ENCODE data around the gene ZFP2. TPM values are rescaled to one million over a fixed set of nuclear protein-coding genes. Genes with fewer than 3 reads are reported as not detected.
A peak's percentile ranks its signal among the peaks of the same experiment; 100 is the strongest.

The ZFP2 gene
- total and polyA plus RNA-seq, 2 of the 13 experiments (the other 11 are each of a cell fraction or from before 2014, with no cell fraction given): 0.27 to 0.42 TPM

GRCh38 chr5:178931846-178932760 lies 36.4 kb downstream of the ZFP2 start:
- H4K20me1 ChIP-seq (ENCODE audit: insufficient read depth, low read length): no peaks in the 10 kb centered on the region
- BruUV-seq (replicated peaks): no TSS peak
- H3K9me3 ChIP-seq (ENCODE audit: low read length): peaks cover 99% of the 10 kb centered on the region
- no peaks in the 10 kb centered on the region for H3K79me2 ChIP-seq (ENCODE audit: insufficient read depth, low read length)
- H3K4me3 ChIP-seq (replicated peaks in 1 of 3; ENCODE audit: insufficient read depth in 1 of 3, low read depth in 2 of 3, low read length in 3 of 3): no peak overlapping the region
- H3K9ac ChIP-seq (ENCODE audit: insufficient read depth, low read depth, low read length): no peak overlapping the region
- intact Hi-C loops (cut with micrococcal nuclease; ENCODE audit: unreplicated experiment): no loop called here
- H3K36me3 ChIP-seq (replicated peaks in 1 of 2; ENCODE audit: control insufficient read depth in 1 of 2, insufficient read depth in 2 of 2, low read length in 2 of 2): no peaks in the 10 kb centered on the region
- H3K27ac ChIP-seq (ENCODE audit: extremely low read length, insufficient read depth, low read length): no peak overlapping the region
- no peak overlapping the region for H2AFZ ChIP-seq (ENCODE audit: low read length)
- in situ Hi-C loops (cut with HindIII; ENCODE audit: extremely low pct_ligation_motif_present, low pct_unique_long_range_greater_than_20kb): no loop called here
- no peaks in the 10 kb centered on the region for H3K4me1 ChIP-seq (ENCODE audit: insufficient read depth, low read length)
- 64% methylated on average over 11 of the region's 11 CpGs for WGBS (ENCODE audit: low lambda C conversion rate)
- POLR2A ChIA-PET: no interaction called here
- no peak for FAIRE-seq
- TF ChIP-seq ZNF274 (CRISPR knock-in tag; IDR thresholded peaks at IDR 0.05) (peak; percentile 74; the same call in 1 of the 2 replicates), IRF2 (CRISPR knock-in tag; IDR thresholded peaks at IDR 0.05) (no peak)
- CTCF ChIA-PET (ENCODE audit: low intra/inter-chr PET ratio, low total read pairs): no interaction called here
- no peaks in the 10 kb centered on the region for H3K27me3 ChIP-seq (ENCODE audit: control insufficient read depth in 1 of 2, insufficient read depth in 2 of 2, low read length in 2 of 2)
- no peak overlapping the region for H3K4me2 ChIP-seq (ENCODE audit: low read depth, low read length)
- ATAC-seq: no peak
- DNase-seq (ENCODE audit: low spot score): no peak

GRCh38 chr5:178940569-178941360 lies 45.1 kb downstream of the ZFP2 start, which contains the start of gene ZNF454:
ZNF454 (plus strand) TSS chr5:178941198; CDS start chr5:178942792, 1,594 bp downstream.
- in situ Hi-C loops (cut with HindIII; ENCODE audit: extremely low pct_ligation_motif_present, low pct_unique_long_range_greater_than_20kb) (no loop called here), intact Hi-C loops (cut with micrococcal nuclease; ENCODE audit: unreplicated experiment) (no loop called here)
- Histone ChIP-seq H3K27ac (ENCODE audit: extremely low read length, insufficient read depth, low read length) (no peak within 1 kb of the TSS), H3K4me2 (ENCODE audit: low read depth, low read length) (no peak within 1 kb of the TSS), H4K20me1 (ENCODE audit: insufficient read depth, low read length) (no peaks in the 10 kb centered on the region), H3K79me2 (ENCODE audit: insufficient read depth, low read length) (no peaks in the 10 kb centered on the region), H3K9ac (ENCODE audit: insufficient read depth, low read depth, low read length) (no peak within 1 kb of the TSS), H3K36me3 (replicated peaks in 1 of 2; ENCODE audit: control insufficient read depth in 1 of 2, insufficient read depth in 2 of 2, low read length in 2 of 2) (no peaks in the 10 kb centered on the region), H3K4me3 (replicated peaks in 1 of 3; ENCODE audit: insufficient read depth in 1 of 3, low read depth in 2 of 3, low read length in 3 of 3) (no peak within 1 kb of the TSS), H3K27me3 (ENCODE audit: control insufficient read depth in 1 of 2, insufficient read depth in 2 of 2, low read length in 2 of 2) (no peaks in the 10 kb centered on the region), H3K4me1 (ENCODE audit: insufficient read depth, low read length) (no peaks in the 10 kb centered on the region), H2AFZ (ENCODE audit: low read length) (no peak within 1 kb of the TSS), H3K9me3 (ENCODE audit: low read length) (peaks cover 97% of the 10 kb centered on the region)
- no TSS peak for BruUV-seq (replicated peaks)
- ATAC-seq: no peak
- no peak for FAIRE-seq
- WGBS (ENCODE audit: low lambda C conversion rate): 74% methylated on average over 65 of the region's 69 CpGs
- ChIA-PET POLR2A (no interaction called here), CTCF (ENCODE audit: low intra/inter-chr PET ratio, low total read pairs) (no interaction called here)
- no peak for DNase-seq (ENCODE audit: low spot score)
- TF ChIP-seq ZNF740 (CRISPR knock-in tag; IDR thresholded peaks at IDR 0.05) (no peak), AGO2 (optimal IDR thresholded peaks at IDR 0.05; ENCODE audit: low read depth, low read length) (no peak), TRIM24 (CRISPR knock-in tag; IDR thresholded peaks at IDR 0.05) (no peak), ZNF670 (CRISPR knock-in tag; IDR thresholded peaks at IDR 0.05; ENCODE audit: borderline replicate concordance) (no peak), ZNF550 (CRISPR knock-in tag; IDR thresholded peaks at IDR 0.05; ENCODE audit: borderline replicate concordance) (no peak), CEBPB (IDR thresholded peaks at IDR 0.05; ENCODE audit: borderline replicate concordance, low read depth, low read length) (no peak), NFAT5 (CRISPR knock-in tag; IDR thresholded peaks at IDR 0.05) (no peak), MIER2 (CRISPR knock-in tag; IDR thresholded peaks at IDR 0.05) (no peak), KLF13 (CRISPR knock-in tag; IDR thresholded peaks at IDR 0.05) (no peak)
